Gastroesophageal sphincter (tissue), 4 donors: ENCODE results near the gene OGG1. TPM values are rescaled to one million over a fixed set of nuclear protein-coding genes. Genes with fewer than 3 reads are reported as not detected.
A peak's percentile ranks its signal among the peaks of the same experiment; 100 is the strongest.

ENCODE experiments used
- ATAC-seq: fragments of 150-250 bp; one replicate; pipeline ENCODE4 v1.9.1; 2016; ENCODE audit warnings: mild to moderate bottlenecking, moderate library complexity
- H3K27ac ChIP-seq, 4 donors: fragments of 200-600 bp; sonication (generic) in 3 of 4; 1 replicate in 3 of 4; 2 replicates in 1 of 4; pipeline ENCODE4 v1.5.1; 2016 to 2019
- H3K27me3 ChIP-seq: fragments of 200-600 bp; sonication (generic); one replicate; pipeline ENCODE4 v1.5.1; 2019
- H3K36me3 ChIP-seq, 2 donors: fragments of 200-600 bp; sonication (generic); one replicate each; pipeline ENCODE4 v1.5.1; 2019; ENCODE audit warnings: control low read depth in 1 of 2
- H3K4me1 ChIP-seq, 3 donors: fragments of 200-600 bp; sonication (generic); 1 replicate in 2 of 3; 2 replicates in 1 of 3; pipeline ENCODE4 v1.5.1; 2016 to 2019; ENCODE audit warnings: control low read depth in 2 of 3
- H3K4me3 ChIP-seq, 2 donors: fragments of 200-600 bp; sonication (generic); one replicate each; pipeline ENCODE4 v1.5.1; 2019; ENCODE audit warnings: mild to moderate bottlenecking in 1 of 2, moderate library complexity in 1 of 2
- H3K9me3 ChIP-seq, 3 donors: fragments of 200-600 bp; sonication (generic); one replicate each; pipeline ENCODE4 v1.5.1; 2017 to 2019; ENCODE audit warnings: control low read depth in 2 of 3
- EP300 ChIP-seq: sonication (generic); formaldehyde crosslinking; IDR thresholded peaks from one replicate; pipeline ENCODE4 v1.6.1; 2017; ENCODE audit warnings: antibody characterized with exemption, mild to moderate bottlenecking
- POLR2A ChIP-seq, 2 donors: fragments of 450-650 bp; IDR thresholded peaks; one replicate each; pipeline ENCODE4 v1.6.1; 2017; ENCODE audit warnings: antibody characterized with exemption in 2 of 2, mild to moderate bottlenecking in 2 of 2, moderate library complexity in 1 of 2
- POLR2AphosphoS5 ChIP-seq: sonication (generic); formaldehyde crosslinking; IDR thresholded peaks from one replicate; pipeline ENCODE4 v1.6.1; 2017; ENCODE audit warnings: antibody characterized with exemption
- WGBS, 2 donors: methylation state at CpG; one replicate each; pipeline ENCODE4 v1.1.5; 2018; ENCODE audit warnings: low coverage in 1 of 2; 5-methylcytosine and 5-hydroxymethylcytosine counted together
- total RNA-seq, 4 donors: library from RNA; depleted of rRNA; stranded (reverse); fragments of >200 nt; gene quantifications; one replicate each; pipeline ENCODE4 v1.1.0, GENCODE V29; 2016
- TF ChIP-seq, protein P1 (sequence below), 4 experiments: fragments of 200-600 bp in 2 of 4; fragments of 450-650 bp in 2 of 4; sonication (generic) in 1 of 4; IDR thresholded peaks; one replicate each; pipeline ENCODE4 v1.5.1; 2017 to 2019; ENCODE audit warnings: antibody characterized with exemption in 4 of 4, mild to moderate bottlenecking in 2 of 4, moderate library complexity in 2 of 4

OGG1 gene
- total RNA-seq, 4 donors from 2014 or later, result 22.1 to 33.8 (median 25.9) TPM

DNA sequence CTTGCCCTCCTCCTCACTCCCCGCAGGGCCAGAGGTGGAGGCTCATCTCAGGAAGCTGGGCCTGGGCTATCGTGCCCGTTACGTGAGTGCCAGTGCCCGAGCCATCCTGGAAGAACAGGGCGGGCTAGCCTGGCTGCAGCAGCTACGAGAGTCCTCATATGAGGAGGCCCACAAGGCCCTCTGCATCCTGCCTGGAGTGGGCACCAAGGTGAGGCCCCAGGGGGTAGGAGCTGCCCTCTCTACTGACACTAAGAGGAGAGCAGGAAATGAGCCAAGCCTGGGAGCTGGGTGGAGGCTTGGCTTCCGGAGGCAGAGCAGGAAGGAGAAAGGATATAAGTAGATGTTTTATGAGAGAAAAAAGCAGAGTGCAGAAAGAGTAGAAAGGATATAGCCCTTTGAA, 4.9 kb downstream of the OGG1 start:
- Histone ChIP-seq H3K9me3 (no peaks in the 10 kb centered on the region), H3K27me3 (no peaks in the 10 kb centered on the region), H3K36me3 (peaks cover 0 to 88% of the 10 kb centered on the region in 2 donors), H3K4me1 (peaks cover 0 to 35% (median 14%) of the 10 kb centered on the region in 3 donors), H3K27ac (peak overlapping the region in 3 of 4 donors; percentile 43 to 59 (median 44)), H3K4me3 (no peak overlapping the region)
- 17 to 71% methylated on average over 1 to 8 of the region's 8 CpGs for WGBS, 2 donors
- ATAC-seq, result no peak
- TF ChIP-seq, protein P1, sequence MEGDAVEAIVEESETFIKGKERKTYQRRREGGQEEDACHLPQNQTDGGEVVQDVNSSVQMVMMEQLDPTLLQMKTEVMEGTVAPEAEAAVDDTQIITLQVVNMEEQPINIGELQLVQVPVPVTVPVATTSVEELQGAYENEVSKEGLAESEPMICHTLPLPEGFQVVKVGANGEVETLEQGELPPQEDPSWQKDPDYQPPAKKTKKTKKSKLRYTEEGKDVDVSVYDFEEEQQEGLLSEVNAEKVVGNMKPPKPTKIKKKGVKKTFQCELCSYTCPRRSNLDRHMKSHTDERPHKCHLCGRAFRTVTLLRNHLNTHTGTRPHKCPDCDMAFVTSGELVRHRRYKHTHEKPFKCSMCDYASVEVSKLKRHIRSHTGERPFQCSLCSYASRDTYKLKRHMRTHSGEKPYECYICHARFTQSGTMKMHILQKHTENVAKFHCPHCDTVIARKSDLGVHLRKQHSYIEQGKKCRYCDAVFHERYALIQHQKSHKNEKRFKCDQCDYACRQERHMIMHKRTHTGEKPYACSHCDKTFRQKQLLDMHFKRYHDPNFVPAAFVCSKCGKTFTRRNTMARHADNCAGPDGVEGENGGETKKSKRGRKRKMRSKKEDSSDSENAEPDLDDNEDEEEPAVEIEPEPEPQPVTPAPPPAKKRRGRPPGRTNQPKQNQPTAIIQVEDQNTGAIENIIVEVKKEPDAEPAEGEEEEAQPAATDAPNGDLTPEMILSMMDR (IDR thresholded peaks at IDR 0.05), result no peak
- TF ChIP-seq POLR2A (IDR thresholded peaks at IDR 0.05), result no peak
- TF ChIP-seq POLR2AphosphoS5, result no peak
- TF ChIP-seq EP300, result no peak

DNA sequence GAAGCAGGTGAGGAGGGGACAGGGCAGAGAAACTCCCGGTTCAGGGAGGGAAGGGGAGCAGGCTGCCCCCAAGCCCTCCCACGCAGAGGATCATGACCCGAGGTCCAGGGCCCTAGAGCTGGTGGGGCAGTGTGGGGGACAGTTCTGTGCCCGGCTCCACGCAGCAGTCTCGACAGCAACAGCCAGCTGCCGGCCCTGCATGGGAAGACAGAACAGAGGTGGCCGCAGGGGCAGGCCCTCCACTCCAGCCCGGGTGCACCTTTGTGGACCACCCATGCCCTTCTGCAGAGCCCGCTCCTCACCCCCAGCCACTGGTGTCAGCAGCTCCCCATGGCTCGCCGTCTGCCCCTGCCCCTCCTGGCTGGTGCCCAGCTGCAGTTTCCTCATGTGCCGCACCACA, 7.7 kb downstream of the OGG1 start:
- Histone ChIP-seq H3K36me3 (peaks cover 0 to 100% of the 10 kb centered on the region in 2 donors), H3K27me3 (no peaks in the 10 kb centered on the region), H3K9me3 (no peaks in the 10 kb centered on the region), H3K4me1 (peaks cover 0 to 13% (median 0%) of the 10 kb centered on the region in 3 donors), H3K4me3 (no peak overlapping the region), H3K27ac (no peak overlapping the region)
- ATAC-seq, result no peak
- TF ChIP-seq EP300 (no peak), POLR2A (IDR thresholded peaks at IDR 0.05) (no peak), POLR2AphosphoS5 (no peak)
- TF ChIP-seq, protein P1 (IDR thresholded peaks at IDR 0.05), result no peak
- WGBS, 2 donors, result 69 to 82% methylated on average over 2 to 3 of the region's 13 CpGs

DNA sequence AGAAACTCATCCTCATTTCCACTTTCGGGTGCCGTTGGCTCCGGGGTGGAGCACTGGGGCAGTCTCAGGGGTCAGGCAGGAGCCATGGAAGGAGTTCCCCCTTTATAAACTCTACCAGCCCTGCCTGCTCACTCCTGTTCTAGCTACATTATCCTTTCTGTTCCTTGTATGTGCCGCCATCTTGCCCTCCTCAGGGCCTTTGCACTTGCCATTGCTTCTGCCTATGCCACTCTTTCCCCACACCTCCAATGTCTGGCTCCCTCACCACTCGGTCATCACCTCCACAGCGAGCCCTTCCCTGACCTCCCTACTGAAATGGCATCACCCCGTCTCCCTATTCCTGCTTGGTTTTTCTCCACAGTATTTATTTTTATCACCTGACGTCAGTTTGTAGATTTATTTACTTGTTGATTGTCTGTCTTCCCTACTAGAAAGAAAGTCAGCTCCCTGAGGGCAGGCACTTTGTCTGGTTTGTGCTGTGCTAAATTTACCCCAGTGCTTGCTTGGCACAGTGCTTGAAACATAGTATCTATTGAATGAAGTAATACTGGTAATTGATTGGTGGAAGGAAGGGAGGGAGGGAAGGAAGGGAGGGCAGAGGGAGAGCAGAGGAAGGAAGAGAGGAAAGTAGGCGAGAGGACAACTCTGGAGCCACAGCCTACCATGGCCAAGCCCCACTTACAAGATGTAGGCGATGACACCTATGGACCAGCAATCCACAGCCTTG, 11.2 kb downstream of the OGG1 start:
- ATAC-seq, result no peak
- Histone ChIP-seq H3K4me3 (no peak overlapping the region), H3K36me3 (peaks cover 0 to 98% of the 10 kb centered on the region in 2 donors), H3K27me3 (no peaks in the 10 kb centered on the region), H3K4me1 (peaks cover 0 to 3% (median 0%) of the 10 kb centered on the region in 3 donors), H3K27ac (no peak overlapping the region), H3K9me3 (no peaks in the 10 kb centered on the region)
- WGBS, 2 donors, result 88 to 90% methylated on average over 7 to 10 of the region's 10 CpGs
- TF ChIP-seq POLR2AphosphoS5 (no peak), EP300 (no peak), POLR2A (IDR thresholded peaks at IDR 0.05) (no peak)
- TF ChIP-seq, protein P1 (IDR thresholded peaks at IDR 0.05), result no peak

DNA sequence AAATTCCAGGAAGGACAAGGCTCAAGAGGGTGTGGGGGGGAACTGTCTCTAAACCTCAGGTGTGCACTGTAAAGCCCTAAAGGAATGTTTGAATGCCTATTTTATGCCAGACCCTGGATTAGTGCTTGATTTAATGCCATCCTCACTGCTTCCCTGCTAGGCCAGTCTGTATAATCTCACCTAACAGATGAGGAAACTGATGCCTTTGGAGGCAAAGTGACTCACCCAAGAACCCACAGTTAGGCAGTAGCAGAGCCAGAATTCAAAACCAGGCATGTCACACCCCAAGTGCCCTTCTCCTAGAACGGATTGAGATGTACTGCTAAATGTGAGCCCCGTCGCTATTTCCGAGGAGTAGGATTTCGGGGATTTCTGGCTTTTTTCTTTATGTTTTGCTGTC, 12.2 kb downstream of the OGG1 start:
- ATAC-seq, result no peak
- H3K4me1 ChIP-seq, result peaks cover 0 to 13% (median 0%) of the 10 kb centered on the region in 3 donors
- peaks cover 0 to 98% of the 10 kb centered on the region in 2 donors for H3K36me3 ChIP-seq
- no peak overlapping the region for H3K4me3 ChIP-seq
- TF ChIP-seq EP300 (no peak), POLR2AphosphoS5 (no peak), POLR2A (IDR thresholded peaks at IDR 0.05) (no peak)
- TF ChIP-seq, protein P1 (IDR thresholded peaks at IDR 0.05), result no peak
- H3K27me3 ChIP-seq, result no peaks in the 10 kb centered on the region
- no peak overlapping the region for H3K27ac ChIP-seq
- 92 to 100% methylated on average over 1 to 5 of the region's 5 CpGs for WGBS, 2 donors
- H3K9me3 ChIP-seq, result no peaks in the 10 kb centered on the region

DNA sequence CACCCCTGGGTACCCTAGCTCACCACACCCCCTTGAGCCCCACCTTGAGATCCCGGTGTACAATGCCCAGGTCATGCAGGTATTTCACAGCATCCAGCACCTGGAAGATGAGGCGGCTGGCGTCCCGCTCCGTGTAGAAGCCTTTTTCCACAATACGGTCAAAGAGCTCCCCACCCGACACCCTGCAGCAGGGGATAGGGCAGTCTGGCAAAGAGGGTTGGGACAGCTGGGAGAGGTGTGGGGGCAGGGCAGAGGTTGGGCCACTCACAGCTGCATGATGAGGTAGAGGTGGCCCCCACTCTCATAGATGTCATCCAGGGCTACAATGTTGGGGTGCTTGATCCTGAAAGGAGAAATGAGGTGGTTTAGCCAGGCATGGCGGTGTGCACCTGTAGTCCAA, 13.1 kb downstream of the OGG1 start:
- no peak overlapping the region for H3K27ac ChIP-seq
- H3K27me3 ChIP-seq, result no peaks in the 10 kb centered on the region
- H3K9me3 ChIP-seq, result no peaks in the 10 kb centered on the region
- WGBS, 2 donors, result 100% methylated on average over 1 of the region's 8 CpGs; no CpG with 5 or more reads in 1 of the 2 donors
- TF ChIP-seq POLR2AphosphoS5 (no peak), POLR2A (IDR thresholded peaks at IDR 0.05) (no peak), EP300 (no peak)
- TF ChIP-seq, protein P1 (IDR thresholded peaks at IDR 0.05), result no peak
- H3K4me1 ChIP-seq, result peaks cover 0 to 22% (median 6%) of the 10 kb centered on the region in 3 donors
- ATAC-seq, result no peak
- H3K36me3 ChIP-seq, result peaks cover 0 to 90% of the 10 kb centered on the region in 2 donors
- H3K4me3 ChIP-seq, result no peak overlapping the region
